Measurements from ENCODE around the gene DIPK2A.

DNA sequence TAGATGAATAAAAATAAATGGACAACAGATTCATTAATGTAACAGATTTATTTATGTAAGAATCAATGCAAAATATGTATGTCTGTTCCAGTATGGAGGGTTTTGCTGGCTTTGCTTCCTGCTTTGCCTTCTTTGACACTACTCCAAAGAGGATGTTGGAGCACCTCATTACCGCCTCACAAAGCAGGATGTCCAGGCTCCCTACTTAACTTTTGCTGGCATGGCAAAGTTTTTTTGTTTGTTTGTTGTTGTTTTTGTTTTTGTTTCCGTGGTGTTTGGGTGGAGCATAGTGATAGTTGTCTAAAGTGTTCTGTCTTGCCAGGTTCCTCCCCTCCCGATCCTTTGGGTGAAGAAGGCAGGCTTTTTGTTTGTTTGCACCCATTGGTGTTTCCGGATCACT, 38.7 kb downstream of the DIPK2A start:
- no peak for TF ChIP-seq EZH2 (optimal IDR thresholded peaks at IDR 0.05; ENCODE audit: low read depth, low read length)
- TF ChIP-seq, protein P1, sequence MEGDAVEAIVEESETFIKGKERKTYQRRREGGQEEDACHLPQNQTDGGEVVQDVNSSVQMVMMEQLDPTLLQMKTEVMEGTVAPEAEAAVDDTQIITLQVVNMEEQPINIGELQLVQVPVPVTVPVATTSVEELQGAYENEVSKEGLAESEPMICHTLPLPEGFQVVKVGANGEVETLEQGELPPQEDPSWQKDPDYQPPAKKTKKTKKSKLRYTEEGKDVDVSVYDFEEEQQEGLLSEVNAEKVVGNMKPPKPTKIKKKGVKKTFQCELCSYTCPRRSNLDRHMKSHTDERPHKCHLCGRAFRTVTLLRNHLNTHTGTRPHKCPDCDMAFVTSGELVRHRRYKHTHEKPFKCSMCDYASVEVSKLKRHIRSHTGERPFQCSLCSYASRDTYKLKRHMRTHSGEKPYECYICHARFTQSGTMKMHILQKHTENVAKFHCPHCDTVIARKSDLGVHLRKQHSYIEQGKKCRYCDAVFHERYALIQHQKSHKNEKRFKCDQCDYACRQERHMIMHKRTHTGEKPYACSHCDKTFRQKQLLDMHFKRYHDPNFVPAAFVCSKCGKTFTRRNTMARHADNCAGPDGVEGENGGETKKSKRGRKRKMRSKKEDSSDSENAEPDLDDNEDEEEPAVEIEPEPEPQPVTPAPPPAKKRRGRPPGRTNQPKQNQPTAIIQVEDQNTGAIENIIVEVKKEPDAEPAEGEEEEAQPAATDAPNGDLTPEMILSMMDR (IDR thresholded peaks at IDR 0.05; ENCODE audit: low read length) = no peak
- no peak for TF ChIP-seq EZH2phosphoT487 (IDR thresholded peaks at IDR 0.05; ENCODE audit: low read length)
